HepG2 (cell line): ENCODE results near the gene PPP4C. TPM values are rescaled to one million over a fixed set of nuclear protein-coding genes. Genes with fewer than 3 reads are reported as not detected.

Source experiments
- ATAC-seq: fragments of 200-7000 bp; cut with Tn5 transposase; 3 replicates; pipeline ENCODE4 v1.9.1; 2020; ENCODE audit warnings: mild to moderate bottlenecking, moderate library complexity
- BruUV-seq: library from RNA; stranded (reverse); fragments of 400-500 nt; replicated peaks from 2 replicates; lab custom pipeline; 2021; lab: Mats Ljungman, UMichigan
- CTCF ChIA-PET: fragments of 300-600 bp; formaldehyde crosslinking; extraction: SDS; loops from one replicate; lab custom pipeline; 2021; ENCODE audit warnings: low total read pairs, inconsistent platforms, low intra/inter-chr PET ratio; lab: Yijun Ruan, JAX
- POLR2A ChIA-PET: fragments of 350-600 bp; sonication (Branson Sonifier 250); formaldehyde crosslinking; loops from one replicate; lab custom pipeline; 2020; ENCODE audit warnings: antibody characterized with exemption, inconsistent platforms; lab: Yijun Ruan, JAX
- DNase-seq: peaks from one replicate; pipeline ENCODE4 v3.0.0-alpha.2; 2015; ENCODE audit warnings: low spot score
- FAIRE-seq: peaks from 3 replicates; lab custom pipeline; 2011; peaks lifted over from hg19 to GRCh38; lab: Jason Lieb, UNC
- H2AFZ ChIP-seq: one replicate; pipeline ENCODE4 v1.6.1; 2011; ENCODE audit warnings: low read length, inconsistent platforms
- H3K27ac ChIP-seq: fragments of 300-600 bp; 3 replicates; pipeline ENCODE4 v1.8.0; 2011; ENCODE audit warnings: mixed run types, mild to moderate bottlenecking, mixed read lengths, low read length, inconsistent platforms; ENCODE audit not compliant: insufficient read depth; ENCODE audit errors: extremely low read length
- H3K27me3 ChIP-seq, 2 experiments: fragments of 200-600 bp in 1 of 2; 2 replicates in 1 of 2; 3 replicates in 1 of 2; pipeline versions ENCODE4 v1.6.0 to v1.8.0; 2011; ENCODE audit warnings: low read length in 2 of 2, mild to moderate bottlenecking in 2 of 2, moderate library complexity in 2 of 2, inconsistent platforms in 1 of 2; ENCODE audit not compliant: insufficient read depth in 2 of 2, control insufficient read depth in 1 of 2
- H3K36me3 ChIP-seq, 2 experiments: fragments of 200-600 bp in 1 of 2; replicated peaks in 1 of 2; 2 replicates in 1 of 2; 3 replicates in 1 of 2; pipeline versions ENCODE4 v1.5.1 to v1.8.0; 2011; ENCODE audit warnings: low read length in 2 of 2, inconsistent platforms in 1 of 2; ENCODE audit not compliant: insufficient read depth in 2 of 2, control insufficient read depth in 1 of 2
- H3K4me1 ChIP-seq: 2 replicates; pipeline ENCODE4 v1.5.1; 2012; ENCODE audit warnings: low read length, inconsistent platforms; ENCODE audit not compliant: insufficient read depth
- H3K4me2 ChIP-seq: 2 replicates; pipeline ENCODE4 v1.6.0; 2011; ENCODE audit warnings: low read depth, low read length, inconsistent platforms
- H3K4me3 ChIP-seq, 3 experiments: fragments of 200-600 bp in 1 of 3; sonication (generic), shearing (Covaris generic) in 1 of 3; replicated peaks in 1 of 3; 2 replicates each; pipeline ENCODE4 v1.5.1; 2011 to 2016; ENCODE audit warnings: low read length in 3 of 3, inconsistent platforms in 2 of 3, low read depth in 2 of 3, mild to moderate bottlenecking in 2 of 3, control low read depth in 1 of 3, mixed read lengths in 1 of 3; ENCODE audit not compliant: insufficient read depth in 1 of 3
- H3K79me2 ChIP-seq: one replicate; pipeline ENCODE4 v1.6.1; 2011; ENCODE audit warnings: low read length, inconsistent platforms; ENCODE audit not compliant: insufficient read depth
- H3K9ac ChIP-seq: 2 replicates; pipeline ENCODE4 v1.6.0; 2011; ENCODE audit warnings: mild to moderate bottlenecking, low read depth, low read length, inconsistent platforms; ENCODE audit not compliant: insufficient read depth
- H3K9me3 ChIP-seq: 2 replicates; pipeline ENCODE4 v1.5.1; 2012; ENCODE audit warnings: mild to moderate bottlenecking, low read length
- H4K20me1 ChIP-seq: 2 replicates; pipeline ENCODE4 v1.6.0; 2011; ENCODE audit warnings: inconsistent platforms, mild to moderate bottlenecking, low read length, moderate library complexity; ENCODE audit not compliant: insufficient read depth
- CREM ChIP-seq, 2 experiments: sonication (generic) in 1 of 2; formaldehyde crosslinking in 1 of 2; IDR thresholded peaks; 2 replicates each; pipeline versions ENCODE4 v1.4.0 to v1.6.1; 2016 to 2020; ENCODE audit warnings: antibody characterized with exemption in 1 of 2, mild to moderate bottlenecking in 1 of 2, missing genetic modification reagents in 1 of 2
- PAWR ChIP-seq: sonication (generic); formaldehyde crosslinking; IDR thresholded peaks from 2 replicates; pipeline ENCODE4 v1.4.0; 2020; ENCODE audit warnings: missing genetic modification reagents, mild to moderate bottlenecking, borderline replicate concordance
- PITX1 ChIP-seq: sonication (generic); formaldehyde crosslinking; IDR thresholded peaks from 2 replicates; pipeline ENCODE4 v1.5.1; 2020; ENCODE audit warnings: mild to moderate bottlenecking, missing genetic modification reagents
- SNAI1 ChIP-seq: sonication (generic); formaldehyde crosslinking; IDR thresholded peaks from 2 replicates; pipeline ENCODE4 v1.5.0; 2020; ENCODE audit warnings: mild to moderate bottlenecking, missing genetic modification reagents, borderline replicate concordance
- SRSF1 ChIP-seq: fragments of 200-400 bp; formaldehyde crosslinking; optimal IDR thresholded peaks from 2 replicates; pipeline ENCODE3; 2017; ENCODE audit warnings: mild to moderate bottlenecking, low read depth, low read length, moderate library complexity
- U2AF2 ChIP-seq: fragments of 200-400 bp; formaldehyde crosslinking; IDR thresholded peaks from 2 replicates; pipeline ENCODE4 v1.6.1; 2017; ENCODE audit warnings: low read depth, mild to moderate bottlenecking, low read length
- ZBTB49 ChIP-seq: sonication (generic); formaldehyde crosslinking; IDR thresholded peaks from 2 replicates; pipeline ENCODE4 v1.4.0; 2020; ENCODE audit warnings: missing genetic modification reagents, borderline replicate concordance
- ZNF280D ChIP-seq: sonication (generic); formaldehyde crosslinking; IDR thresholded peaks from 2 replicates; pipeline ENCODE4 v1.5.1; 2020; ENCODE audit warnings: mild to moderate bottlenecking, missing genetic modification reagents
- ZNF558 ChIP-seq: sonication (generic); formaldehyde crosslinking; IDR thresholded peaks from 2 replicates; pipeline ENCODE4 v1.9.0; 2022; ENCODE audit warnings: mild to moderate bottlenecking, missing genetic modification reagents, borderline replicate concordance
- ZNF567 ChIP-seq: sonication (generic); formaldehyde crosslinking; IDR thresholded peaks from 2 replicates; pipeline ENCODE4 v1.8.1; 2023; ENCODE audit warnings: mild to moderate bottlenecking, missing genetic modification reagents, borderline replicate concordance
- ZNF770 ChIP-seq: sonication (generic); formaldehyde crosslinking; IDR thresholded peaks from 2 replicates; pipeline ENCODE4 v1.5.0; 2020; ENCODE audit warnings: mild to moderate bottlenecking, missing genetic modification reagents
- WGBS: methylation state at CpG from one replicate; pipeline ENCODE4 v1.1.6; 2017; ENCODE audit warnings: low lambda C conversion rate; 5-methylcytosine and 5-hydroxymethylcytosine counted together
- in situ Hi-C: cut with HindIII; loops from 2 replicates; pipeline ENCODE4 v1.10.0; 2017; ENCODE audit warnings: low pct_unique_long_range_greater_than_20kb; ENCODE audit not compliant: extremely low pct_ligation_motif_present
- intact Hi-C: fragments of 100-400 bp; cut with micrococcal nuclease; formaldehyde crosslinking; loops from one replicate; pipeline ENCODE4 v1.10.0; 2022; ENCODE audit not compliant: unreplicated experiment
- polyA plus RNA-seq, 8 experiments: library from polyadenylated mRNA; depleted of rRNA in 3 of 8; stranded (reverse) in 7 of 8; unstranded in 1 of 8; fragments of >200 nt; fragmentation: Illumina TruSeq in 4 of 8; extraction: Trizol in 4 of 8; gene quantifications; 2 replicates each; pipeline versions ENCODE4 v1.2.1 to v1.2.3, GENCODE V29; 2011 to 2016; ENCODE audit warnings: low read depth in 4 of 8, missing spikeins in 1 of 8, mixed read lengths in 1 of 8; ENCODE audit not compliant: insufficient read depth in 1 of 8
- total RNA-seq, 5 experiments: library from RNA; depleted of rRNA; stranded (reverse); fragments of >200 nt; fragmentation: Illumina TruSeq; extraction: Trizol; gene quantifications; 2 replicates each; pipeline ENCODE4 v1.2.3, GENCODE V29; 2016; ENCODE audit warnings: low read depth in 1 of 5
- TF ChIP-seq, protein P1 (sequence below): sonication (generic); formaldehyde crosslinking; IDR thresholded peaks from 2 replicates; pipeline ENCODE4 v1.4.0; 2020; ENCODE audit warnings: missing genetic modification reagents

PPP4C gene
- total and polyA plus RNA-seq, 2 of the 13 experiments (the other 11 are each of a cell fraction or from before 2014, with no cell fraction given), result 176 to 220 TPM

GRCh38 chr16:30053376-30054015 lies 22.3 kb upstream of the PPP4C start:
- H2AFZ ChIP-seq, result no peak overlapping the region
- H3K79me2 ChIP-seq, result no peaks in the 10 kb centered on the region
- ChIA-PET POLR2A (interaction anchor here (1.0 to 5.6 kb wide), 5 partner anchors 11 to 238 kb away, joined by 3 to 66 read pairs (median 4); partner anchors contain the start of genes ALDOA, PAGR1, SEZ6L2 and TBX6), CTCF (interaction anchor here (1.2 kb wide), 1 partner anchor 21 kb away, joined by 5 read pairs; no protein-coding TSS in a partner anchor)
- H3K9me3 ChIP-seq, result no peaks in the 10 kb centered on the region
- H3K4me3 ChIP-seq, result peak overlapping the region; percentile 63 to 77 (median 75)
- peak overlapping the region; percentile 96 for H3K4me2 ChIP-seq
- TF ChIP-seq CREM (IDR thresholded peaks at IDR 0.05) (no peak), CREM (CRISPR knock-in tag; IDR thresholded peaks at IDR 0.05) (no peak), SRSF1 (peak; percentile 3), ZNF567 (CRISPR knock-in tag) (no peak), ZNF280D (CRISPR knock-in tag) (0 out of 2 replicates have a peak, but pooled peaks have one; percentile 25), ZBTB49 (CRISPR knock-in tag) (no peak), SNAI1 (CRISPR knock-in tag) (0 out of 2 replicates have a peak, but pooled peaks have one; percentile 59), PAWR (CRISPR knock-in tag) (no peak), PITX1 (CRISPR knock-in tag) (0 out of 2 replicates have a peak, but pooled peaks have one; percentile 24), ZNF558 (no peak), ZNF770 (CRISPR knock-in tag) (peak; percentile 51; the same call in 1 of the 2 replicates), U2AF2 (0 out of 2 replicates have a peak, but pooled peaks have one; percentile 3)
- TF ChIP-seq, protein P1, sequence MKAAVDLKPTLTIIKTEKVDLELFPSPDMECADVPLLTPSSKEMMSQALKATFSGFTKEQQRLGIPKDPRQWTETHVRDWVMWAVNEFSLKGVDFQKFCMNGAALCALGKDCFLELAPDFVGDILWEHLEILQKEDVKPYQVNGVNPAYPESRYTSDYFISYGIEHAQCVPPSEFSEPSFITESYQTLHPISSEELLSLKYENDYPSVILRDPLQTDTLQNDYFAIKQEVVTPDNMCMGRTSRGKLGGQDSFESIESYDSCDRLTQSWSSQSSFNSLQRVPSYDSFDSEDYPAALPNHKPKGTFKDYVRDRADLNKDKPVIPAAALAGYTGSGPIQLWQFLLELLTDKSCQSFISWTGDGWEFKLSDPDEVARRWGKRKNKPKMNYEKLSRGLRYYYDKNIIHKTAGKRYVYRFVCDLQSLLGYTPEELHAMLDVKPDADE, result no peak
- TF ChIP-seq, all 625 proteins: peak for 6
- Histone ChIP-seq H3K9ac (peak overlapping the region; percentile 51), H3K4me1 (peaks cover 26% of the 10 kb centered on the region), H3K36me3 (no peaks in the 10 kb centered on the region), H3K27me3 (peaks cover 0 to 7% of the 10 kb centered on the region in 2 experiments; a peak in 2 of 5 replicates), H3K27ac (no peak overlapping the region), H4K20me1 (no peaks in the 10 kb centered on the region)
- BruUV-seq, result no TSS peak
- FAIRE-seq (no peak), DNase-seq (no peak), ATAC-seq (peak; percentile 15)
- WGBS, result 4% methylated on average over 19 of the region's 19 CpGs
- intact Hi-C loops, result no loop called here
- in situ Hi-C loops, result no loop called here
